Kasumi-1 (cell line): ENCODE measurements around the gene FAM43A.

Source experiments
- DNase-seq, 2 experiments: peaks; one replicate each; lab custom pipeline; 2025; lab: John Stamatoyannopoulos, UW

The FAM43A gene, protein sequence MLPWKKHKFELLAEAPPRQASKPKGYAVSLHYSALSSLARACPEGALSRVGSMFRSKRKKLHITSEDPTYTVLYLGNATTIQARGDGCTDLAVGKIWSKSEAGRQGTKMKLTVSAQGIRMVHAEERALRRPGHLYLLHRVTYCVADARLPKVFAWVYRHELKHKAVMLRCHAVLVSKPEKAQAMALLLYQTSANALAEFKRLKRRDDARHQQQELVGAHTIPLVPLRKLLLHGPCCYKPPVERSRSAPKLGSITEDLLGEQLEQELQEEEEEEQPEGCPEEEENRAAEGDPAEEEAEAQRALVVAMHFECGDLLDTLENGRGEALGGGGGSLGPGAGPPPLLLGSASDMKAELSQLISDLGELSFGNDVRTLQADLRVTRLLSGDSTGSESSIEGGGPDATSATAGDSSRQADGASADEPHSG

DNA sequence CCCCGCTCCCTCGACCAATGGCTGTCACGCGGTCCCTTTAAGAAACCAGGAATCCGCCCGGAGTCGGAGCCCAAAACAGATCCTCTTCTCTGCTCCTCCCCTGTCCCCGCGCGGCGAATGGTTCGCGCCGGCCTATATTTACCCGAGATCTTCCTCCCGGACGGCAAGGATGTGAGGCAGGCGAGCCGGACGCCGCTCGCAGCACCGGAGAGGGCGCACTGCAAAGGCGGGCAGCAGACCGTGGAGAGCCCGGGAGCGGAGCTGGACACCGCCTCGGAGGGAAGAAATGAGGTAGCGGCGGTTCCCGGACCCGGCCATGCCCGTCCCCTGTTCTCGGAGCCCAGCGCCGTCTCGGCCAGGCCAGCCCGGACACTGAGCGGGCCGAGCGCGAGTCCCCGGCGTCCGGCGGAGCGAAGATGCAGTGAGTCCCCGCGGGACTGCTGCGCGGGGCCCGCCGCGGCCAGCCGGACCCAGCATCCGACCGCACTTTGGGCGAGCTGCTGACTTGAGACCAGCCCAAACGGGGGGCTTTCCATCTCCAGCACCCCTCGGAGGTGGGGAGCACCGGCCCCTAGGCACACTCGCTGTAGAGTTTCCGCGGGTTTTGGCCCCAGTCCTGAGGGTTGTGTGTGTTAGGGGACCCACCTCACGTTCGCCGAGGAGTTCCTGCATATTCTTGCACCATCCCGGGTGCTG lies at the start of gene FAM43A:
Gene FAM43A, plus strand, starts transcription at position 166 of the 696 bp plus-strand sequence. CDS start 944 bp downstream, outside the sequence.
- DNase-seq, result peak; percentile 89 to 94

DNA sequence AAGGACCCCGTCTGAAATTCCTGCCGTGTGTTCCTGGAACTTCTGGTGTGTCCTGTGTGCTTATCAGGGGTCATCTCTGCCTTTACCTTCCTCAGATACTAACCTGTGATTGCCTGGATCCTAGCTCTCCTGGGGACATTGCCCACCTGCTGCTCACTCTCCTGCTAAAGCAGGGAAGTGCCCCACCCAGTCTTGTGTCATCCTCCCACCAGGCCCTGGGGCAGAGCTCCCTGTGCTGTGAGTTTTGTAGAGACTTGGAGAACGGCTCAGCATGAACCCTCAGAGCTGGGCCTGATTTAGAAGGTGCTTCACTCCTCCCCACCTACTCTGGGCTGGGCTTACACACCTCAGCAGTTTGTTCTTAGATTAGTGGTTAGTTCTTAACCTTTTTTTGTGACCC lies 48.6 kb upstream of the FAM43A start:
- no peak for DNase-seq

GRCh38 chr3:194637541-194638400 lies 47.9 kb upstream of the FAM43A start:
- DNase-seq, result no peak

DNA sequence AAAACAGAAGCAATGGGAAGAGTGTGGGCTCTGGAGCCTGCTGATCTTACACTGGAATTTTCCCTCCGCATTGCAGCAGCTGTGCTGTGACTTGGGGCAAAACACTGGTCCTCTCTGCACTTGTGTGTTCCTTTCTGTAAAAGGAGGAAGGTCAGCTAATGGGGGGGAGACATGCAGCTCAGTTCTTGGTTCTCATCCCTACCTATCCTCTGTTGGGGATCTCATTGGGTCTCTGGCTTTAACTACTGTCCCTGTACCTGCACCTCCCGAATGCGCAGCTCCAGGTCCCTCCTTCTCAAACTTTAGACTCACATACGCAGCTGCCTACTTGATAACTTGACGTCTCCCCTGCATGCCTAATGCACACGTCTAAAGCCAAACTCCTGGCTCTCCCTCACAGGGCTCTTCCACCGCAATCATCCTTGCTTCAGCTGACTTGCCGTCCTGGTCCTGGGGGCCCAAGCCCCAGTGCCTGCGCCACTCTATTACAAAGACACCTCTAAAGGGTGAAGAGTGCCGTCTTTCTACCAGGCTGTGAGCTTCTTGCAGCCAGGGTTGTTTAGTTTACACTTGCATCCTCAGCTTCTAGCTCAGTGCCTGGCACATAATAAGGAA lies 46.6 kb upstream of the FAM43A start:
- DNase-seq, result no peak

DNA sequence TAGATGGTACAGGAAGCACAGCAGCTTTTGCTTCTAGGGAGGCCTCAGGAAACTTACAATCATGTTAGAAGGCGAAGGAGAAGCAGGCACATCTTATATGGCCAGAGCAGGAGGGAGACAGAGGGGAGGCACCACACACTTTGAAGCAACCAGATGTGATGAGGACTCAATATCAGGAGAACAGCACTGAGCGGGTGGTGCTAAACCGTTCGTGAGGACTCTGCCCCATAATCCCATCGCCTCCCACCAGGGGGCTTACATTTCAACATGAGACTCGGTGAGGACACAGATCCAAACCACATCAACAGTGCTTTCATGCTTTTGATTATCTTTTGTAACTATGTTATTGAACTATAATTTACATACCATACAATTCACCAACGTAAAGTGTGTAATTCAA lies 44.9 kb upstream of the FAM43A start:
- DNase-seq, result peak; percentile 56 to 62

DNA sequence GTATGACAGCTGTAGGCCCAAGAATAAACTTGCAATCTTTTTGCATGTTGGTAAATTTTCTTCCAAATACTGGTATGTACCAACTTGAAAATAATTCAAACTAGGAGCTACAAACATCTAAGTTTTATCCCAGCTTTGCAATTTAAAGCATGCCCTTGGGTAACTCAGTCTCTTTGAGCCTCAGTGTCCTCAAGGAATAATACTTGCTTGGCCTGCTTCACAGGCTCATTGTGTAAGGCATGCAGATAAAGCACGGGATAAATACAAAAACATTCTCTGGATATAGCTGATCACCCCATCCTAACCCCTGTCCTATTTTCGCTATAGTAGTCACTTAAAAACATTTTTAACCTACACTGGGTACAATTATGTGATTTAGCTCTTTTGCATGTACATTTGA lies 42.9 kb upstream of the FAM43A start:
- no peak for DNase-seq

DNA sequence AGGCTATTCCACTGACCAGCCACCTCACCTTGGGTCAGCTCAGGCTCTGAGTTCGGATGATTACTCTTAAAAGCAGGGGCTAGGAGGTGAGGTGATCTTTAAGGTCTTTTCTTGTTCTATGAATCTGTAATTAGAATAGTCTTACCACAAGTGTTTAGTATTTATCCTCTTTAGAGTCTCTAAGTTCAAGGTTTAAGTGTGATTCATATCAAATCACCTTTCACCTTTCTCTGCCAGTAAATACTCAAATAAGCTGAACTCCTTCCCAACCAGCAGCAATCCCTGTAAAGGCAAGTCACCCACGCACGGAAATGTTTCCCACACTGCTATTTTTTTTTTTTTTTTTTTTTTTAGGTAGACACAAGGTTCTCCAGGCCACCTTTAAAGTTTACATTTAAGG lies 37.9 kb upstream of the FAM43A start:
- no peak for DNase-seq

GRCh38 chr3:194654443-194654842 lies 31.2 kb upstream of the FAM43A start:
- DNase-seq, result no peak

GRCh38 chr3:194657439-194657838 lies 28.2 kb upstream of the FAM43A start:
- DNase-seq, result no peak

DNA sequence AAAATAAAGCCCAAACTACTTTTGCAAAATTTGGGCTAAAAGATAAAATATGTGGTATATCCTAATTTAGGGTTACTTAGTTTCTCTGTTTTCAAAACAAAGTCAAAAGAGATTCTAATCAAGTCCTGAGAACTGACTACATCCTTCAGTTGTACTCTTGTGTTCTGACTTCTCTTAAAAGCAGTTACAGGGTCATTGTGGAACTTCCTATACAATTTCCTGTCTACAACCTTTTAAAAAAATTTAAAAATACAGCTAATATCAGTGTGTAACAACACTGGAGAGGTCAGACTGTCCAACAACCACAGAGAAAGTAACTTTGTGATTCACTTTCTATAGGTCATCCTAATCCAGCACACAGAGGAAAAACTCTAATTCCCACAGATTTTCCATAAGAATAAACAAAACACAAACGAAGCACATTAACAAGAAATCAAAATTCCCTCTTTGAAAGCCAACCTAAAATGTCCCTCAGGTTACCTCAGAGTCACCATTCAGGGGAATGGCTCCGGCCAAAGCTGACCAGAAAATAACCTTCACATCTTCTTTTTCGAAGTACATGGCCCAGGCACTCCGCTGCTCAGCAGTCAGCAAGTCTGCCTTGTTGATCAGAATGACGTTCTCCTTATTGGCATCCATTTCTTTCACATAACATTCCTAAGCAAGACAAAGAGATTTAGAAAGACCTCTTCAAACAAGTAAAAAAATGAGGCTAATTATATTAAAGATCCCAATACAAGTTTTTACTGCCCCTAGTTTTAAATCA lies 27.0 kb upstream of the FAM43A start:
- no peak for DNase-seq

GRCh38 chr3:194659778-194660177 lies 25.9 kb upstream of the FAM43A start:
- no peak for DNase-seq

- peak; percentile 75 to 78 for DNase-seq
These were observed 24.3 kb upstream of the FAM43A start for GRCh38 chr3:194661374-194661773.

GRCh38 chr3:194661946-194662345 lies 23.7 kb upstream of the FAM43A start:
- DNase-seq, result no peak

DNA sequence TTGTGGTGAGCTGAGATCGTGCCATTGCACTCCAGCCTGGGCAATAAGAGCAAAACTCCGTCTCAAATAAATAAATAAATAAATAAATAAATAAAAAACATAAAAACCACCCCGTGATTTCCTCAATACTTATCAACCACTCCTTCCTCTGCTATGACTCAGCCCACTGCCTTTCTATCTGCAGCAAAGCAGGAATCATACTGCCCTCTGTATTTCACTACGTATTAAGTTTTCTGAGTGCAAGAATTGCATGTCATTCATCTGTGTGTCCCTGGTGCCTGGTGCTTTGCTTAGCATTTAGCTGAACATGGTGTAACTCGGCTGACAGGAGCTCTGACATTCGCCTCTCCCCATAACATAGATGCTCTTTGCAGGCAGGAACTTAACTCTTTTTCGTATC lies 20.8 kb upstream of the FAM43A start:
- DNase-seq, result peak in 1 of 2 experiments; percentile 20

DNA sequence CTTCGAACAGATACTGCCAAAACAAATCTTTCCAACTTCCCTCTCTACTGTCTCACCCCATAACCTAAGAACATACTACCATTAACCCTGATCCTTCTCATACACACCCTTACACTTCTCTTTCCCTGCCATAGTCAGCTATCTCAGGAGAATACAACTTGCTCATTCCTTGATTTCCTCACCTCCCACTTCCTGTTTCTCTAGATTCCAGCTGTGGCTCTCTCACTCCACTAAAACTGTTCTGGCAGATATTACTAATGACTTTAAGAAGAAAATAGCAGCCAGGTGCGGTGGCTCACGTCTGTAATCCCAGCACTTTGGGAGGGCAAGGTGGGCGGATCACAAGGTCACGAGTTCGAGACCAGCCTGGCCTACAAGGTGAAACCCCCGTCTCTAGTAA lies 18.3 kb upstream of the FAM43A start:
- DNase-seq, result no peak

DNA sequence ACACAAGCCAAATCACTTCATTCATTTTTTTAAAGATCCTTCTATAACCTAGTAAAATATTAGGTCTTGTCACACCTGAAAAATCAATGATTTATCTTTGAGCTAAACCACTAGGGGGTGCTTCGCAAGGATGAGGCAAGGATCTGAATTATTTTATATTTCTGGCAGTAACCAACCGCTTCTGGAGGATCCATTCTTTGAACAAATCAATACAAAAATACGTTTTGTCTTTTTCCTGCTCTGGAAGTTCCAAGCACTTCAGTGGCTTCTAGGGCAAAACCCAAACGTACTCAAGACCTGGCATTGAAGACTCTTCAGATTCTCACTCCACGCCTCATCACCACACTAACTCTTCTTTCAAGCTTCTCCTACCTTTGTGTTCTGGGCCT lies 14.2 kb upstream of the FAM43A start:
- DNase-seq, result peak; percentile 60 to 65

DNA sequence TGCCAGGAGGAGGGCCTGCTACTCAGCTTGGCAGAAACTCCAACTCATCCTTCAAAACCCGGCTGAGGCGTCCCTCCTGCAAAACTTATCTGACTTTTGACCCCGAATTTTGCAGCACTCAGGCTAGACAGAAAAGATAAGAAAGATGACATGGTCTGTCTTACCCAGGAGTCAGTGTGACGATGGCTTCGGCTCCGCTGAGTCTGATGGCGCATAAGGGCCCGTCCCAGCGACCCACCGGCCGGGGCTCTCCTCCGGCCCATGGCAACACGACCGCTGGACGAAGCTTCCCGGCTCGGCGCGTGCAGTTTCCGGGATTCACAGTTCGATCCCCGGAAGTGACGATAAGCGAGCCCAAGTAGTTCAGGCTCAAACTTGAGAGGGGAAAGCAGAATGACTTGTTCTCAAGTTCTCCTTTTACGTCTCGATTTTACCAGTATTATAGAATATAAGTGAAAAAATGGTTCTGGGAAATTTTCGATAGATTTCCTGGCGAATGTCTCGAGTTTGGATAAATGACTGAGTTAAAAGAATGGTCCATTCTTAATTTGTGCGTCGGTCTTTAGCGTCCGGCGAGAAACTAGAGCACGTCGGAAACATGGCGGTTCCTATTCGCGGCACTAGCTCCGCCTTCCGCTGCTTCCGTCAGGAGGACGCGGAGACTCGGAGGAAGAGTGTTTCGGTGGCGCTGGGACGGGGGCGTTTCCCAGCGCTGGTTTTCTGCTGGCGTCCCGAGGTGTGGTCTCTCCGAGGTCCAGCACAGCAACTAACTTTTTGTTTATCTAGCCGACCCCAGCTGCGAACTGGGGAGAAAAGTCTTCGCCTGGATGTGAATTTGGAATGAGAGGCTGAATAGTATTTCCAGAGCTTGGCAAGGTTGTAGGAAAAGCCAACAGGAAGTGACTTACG lies 13.5 kb upstream of the FAM43A start, which contains the start of gene LSG1:
Gene LSG1, minus strand, starts transcription at position 292 of the 909 bp plus-strand sequence. Its CDS starts 29 bp downstream, at position 263.
- DNase-seq, result peak; percentile 95

- DNase-seq, result peak in 1 of 2 experiments; percentile 26
These were observed 12.8 kb upstream of the FAM43A start for GRCh38 chr3:194672876-194673275.

GRCh38 chr3:194673761-194674160 lies 11.9 kb upstream of the FAM43A start:
- no peak for DNase-seq

- no peak for DNase-seq
These were observed 10.5 kb upstream of the FAM43A start for GRCh38 chr3:194675081-194675640.
